ENCODE measurements around the gene ACAT2.
A peak's percentile ranks its signal among the peaks of the same experiment; 100 is the strongest.

ACAT2 gene

DNA sequence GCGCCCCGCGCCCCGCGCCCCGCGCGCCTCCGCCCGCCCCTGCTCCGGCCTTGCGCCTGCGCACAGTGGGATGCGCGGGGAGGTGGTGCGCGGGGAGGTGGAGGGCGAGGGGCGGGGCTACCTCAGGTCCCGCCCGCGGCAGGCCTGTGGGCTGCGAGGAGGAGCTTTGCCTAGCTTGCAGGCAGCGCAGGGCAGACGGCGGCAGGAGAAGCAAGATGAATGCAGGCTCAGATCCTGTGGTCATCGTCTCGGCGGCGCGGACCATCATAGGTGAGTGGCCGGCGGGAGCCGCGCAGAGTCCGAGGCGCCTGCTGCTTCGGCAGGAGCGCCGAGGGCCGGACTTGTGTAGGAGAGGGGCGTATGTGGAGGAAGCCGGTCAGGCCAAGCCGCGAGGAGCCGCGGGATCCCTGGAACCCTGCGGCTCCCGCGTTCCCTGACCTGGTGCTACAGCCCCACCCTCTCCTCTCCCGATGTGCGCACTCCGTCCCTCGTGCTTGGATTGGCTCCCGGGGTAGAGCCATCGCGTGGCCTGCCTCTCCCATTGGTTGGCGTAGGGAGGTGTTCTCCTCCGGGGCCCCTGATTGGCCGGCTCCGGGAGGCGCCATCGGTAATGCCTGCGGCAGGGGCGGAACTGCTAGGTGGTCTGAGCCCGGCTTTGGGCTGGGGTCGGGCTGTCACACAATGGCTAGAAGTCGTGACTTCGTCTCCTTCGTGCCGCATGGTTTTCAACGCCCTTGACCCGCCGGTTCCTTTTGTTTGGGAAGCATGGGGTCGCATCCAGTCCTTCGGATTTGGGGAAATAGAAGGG, at the start of gene ACAT2 (continued):
- TF ChIP-seq, protein P1, sequence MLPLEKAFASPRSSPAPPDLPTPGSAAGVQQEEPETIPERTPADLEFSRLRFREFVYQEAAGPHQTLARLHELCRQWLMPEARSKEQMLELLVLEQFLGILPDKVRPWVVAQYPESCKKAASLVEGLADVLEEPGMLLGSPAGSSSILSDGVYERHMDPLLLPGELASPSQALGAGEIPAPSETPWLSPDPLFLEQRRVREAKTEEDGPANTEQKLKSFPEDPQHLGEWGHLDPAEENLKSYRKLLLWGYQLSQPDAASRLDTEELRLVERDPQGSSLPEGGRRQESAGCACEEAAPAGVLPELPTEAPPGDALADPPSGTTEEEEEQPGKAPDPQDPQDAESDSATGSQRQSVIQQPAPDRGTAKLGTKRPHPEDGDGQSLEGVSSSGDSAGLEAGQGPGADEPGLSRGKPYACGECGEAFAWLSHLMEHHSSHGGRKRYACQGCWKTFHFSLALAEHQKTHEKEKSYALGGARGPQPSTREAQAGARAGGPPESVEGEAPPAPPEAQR (tag by site-specific recombination; IDR thresholded peaks at IDR 0.05) = 0 out of 2 replicates have a peak, but pooled peaks have one; percentile 70
- TF ChIP-seq SETDB1 (IDR thresholded peaks at IDR 0.05; ENCODE audit: insufficient read length, low read length) (no peak), ZBTB21 (tag by site-specific recombination; IDR thresholded peaks at IDR 0.05) (peak; percentile 44; the same call in 1 of the 2 replicates), ZNF677 (tag by site-specific recombination; IDR thresholded peaks at IDR 0.05) (no peak), ZNF37A (tag by site-specific recombination; IDR thresholded peaks at IDR 0.05) (no peak), ZNF416 (tag by site-specific recombination; IDR thresholded peaks at IDR 0.05) (no peak), ZNF19 (tag by site-specific recombination; IDR thresholded peaks at IDR 0.05; ENCODE audit: low read depth) (no peak), ZNF791 (tag by site-specific recombination; IDR thresholded peaks at IDR 0.05) (no peak), ZNF169 (tag by site-specific recombination; IDR thresholded peaks at IDR 0.05) (no peak), GLI2 (tag by site-specific recombination; IDR thresholded peaks at IDR 0.05; ENCODE audit: borderline replicate concordance, low read depth) (no peak), ZNF623 (tag by site-specific recombination; IDR thresholded peaks at IDR 0.05) (no peak), MZF1 (tag by site-specific recombination; IDR thresholded peaks at IDR 0.05; ENCODE audit: borderline replicate concordance) (no peak; the same call in 1 of the 2 replicates), ZNF324 (tag by site-specific recombination; IDR thresholded peaks at IDR 0.05) (peak; percentile 80; the same call in 1 of the 2 replicates), KLF7 (tag by site-specific recombination; IDR thresholded peaks at IDR 0.05; ENCODE audit: borderline replicate concordance) (peak; percentile 82), ZNF433 (tag by site-specific recombination; IDR thresholded peaks at IDR 0.05; ENCODE audit: low read depth) (no peak), ZNF202 (tag by site-specific recombination; IDR thresholded peaks at IDR 0.05; ENCODE audit: borderline replicate concordance) (no peak), ZNF510 (tag by site-specific recombination; IDR thresholded peaks at IDR 0.05; ENCODE audit: insufficient replicate concordance) (no peak), ZNF155 (tag by site-specific recombination; IDR thresholded peaks at IDR 0.05) (no peak), HOXD13 (CRISPR knock-in tag; IDR thresholded peaks at IDR 0.05; ENCODE audit: borderline replicate concordance) (no peak), ZNF768 (tag by site-specific recombination; IDR thresholded peaks at IDR 0.05) (no peak), BCL11A (tag by site-specific recombination; IDR thresholded peaks at IDR 0.05; ENCODE audit: low read depth) (peak; percentile 88), BCL11B (tag by site-specific recombination; IDR thresholded peaks at IDR 0.05; ENCODE audit: low read depth) (peak; percentile 92; the same call in 1 of the 2 replicates), ZNF629 (tag by site-specific recombination; IDR thresholded peaks at IDR 0.05) (peak; percentile 80), ZNF561 (tag by site-specific recombination; IDR thresholded peaks at IDR 0.05; ENCODE audit: borderline replicate concordance) (peak; percentile 45; the same call in 1 of the 2 replicates), KLF8 (tag by site-specific recombination; IDR thresholded peaks at IDR 0.05) (peak; percentile 89)
- TF ChIP-seq, protein P2, sequence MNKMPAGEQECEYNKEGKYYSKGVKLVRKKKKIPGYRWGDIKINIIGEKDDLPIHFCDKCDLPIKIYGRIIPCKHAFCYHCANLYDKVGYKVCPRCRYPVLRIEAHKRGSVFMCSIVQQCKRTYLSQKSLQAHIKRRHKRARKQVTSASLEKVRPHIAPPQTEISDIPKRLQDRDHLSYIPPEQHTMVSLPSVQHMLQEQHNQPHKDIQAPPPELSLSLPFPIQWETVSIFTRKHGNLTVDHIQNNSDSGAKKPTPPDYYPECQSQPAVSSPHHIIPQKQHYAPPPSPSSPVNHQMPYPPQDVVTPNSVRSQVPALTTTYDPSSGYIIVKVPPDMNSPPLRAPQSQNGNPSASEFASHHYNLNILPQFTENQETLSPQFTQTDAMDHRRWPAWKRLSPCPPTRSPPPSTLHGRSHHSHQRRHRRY (tag by site-specific recombination; IDR thresholded peaks at IDR 0.05) = no peak
- TF ChIP-seq, protein P3, sequence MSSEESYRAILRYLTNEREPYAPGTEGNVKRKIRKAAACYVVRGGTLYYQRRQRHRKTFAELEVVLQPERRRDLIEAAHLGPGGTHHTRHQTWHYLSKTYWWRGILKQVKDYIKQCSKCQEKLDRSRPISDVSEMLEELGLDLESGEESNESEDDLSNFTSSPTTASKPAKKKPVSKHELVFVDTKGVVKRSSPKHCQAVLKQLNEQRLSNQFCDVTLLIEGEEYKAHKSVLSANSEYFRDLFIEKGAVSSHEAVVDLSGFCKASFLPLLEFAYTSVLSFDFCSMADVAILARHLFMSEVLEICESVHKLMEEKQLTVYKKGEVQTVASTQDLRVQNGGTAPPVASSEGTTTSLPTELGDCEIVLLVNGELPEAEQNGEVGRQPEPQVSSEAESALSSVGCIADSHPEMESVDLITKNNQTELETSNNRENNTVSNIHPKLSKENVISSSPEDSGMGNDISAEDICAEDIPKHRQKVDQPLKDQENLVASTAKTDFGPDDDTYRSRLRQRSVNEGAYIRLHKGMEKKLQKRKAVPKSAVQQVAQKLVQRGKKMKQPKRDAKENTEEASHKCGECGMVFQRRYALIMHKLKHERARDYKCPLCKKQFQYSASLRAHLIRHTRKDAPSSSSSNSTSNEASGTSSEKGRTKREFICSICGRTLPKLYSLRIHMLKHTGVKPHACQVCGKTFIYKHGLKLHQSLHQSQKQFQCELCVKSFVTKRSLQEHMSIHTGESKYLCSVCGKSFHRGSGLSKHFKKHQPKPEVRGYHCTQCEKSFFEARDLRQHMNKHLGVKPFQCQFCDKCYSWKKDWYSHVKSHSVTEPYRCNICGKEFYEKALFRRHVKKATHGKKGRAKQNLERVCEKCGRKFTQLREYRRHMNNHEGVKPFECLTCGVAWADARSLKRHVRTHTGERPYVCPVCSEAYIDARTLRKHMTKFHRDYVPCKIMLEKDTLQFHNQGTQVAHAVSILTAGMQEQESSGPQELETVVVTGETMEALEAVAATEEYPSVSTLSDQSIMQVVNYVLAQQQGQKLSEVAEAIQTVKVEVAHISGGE (tag by site-specific recombination; conservative IDR thresholded peaks at IDR 0.05; ENCODE audit: low read depth) = no peak
- TF ChIP-seq, protein P4, sequence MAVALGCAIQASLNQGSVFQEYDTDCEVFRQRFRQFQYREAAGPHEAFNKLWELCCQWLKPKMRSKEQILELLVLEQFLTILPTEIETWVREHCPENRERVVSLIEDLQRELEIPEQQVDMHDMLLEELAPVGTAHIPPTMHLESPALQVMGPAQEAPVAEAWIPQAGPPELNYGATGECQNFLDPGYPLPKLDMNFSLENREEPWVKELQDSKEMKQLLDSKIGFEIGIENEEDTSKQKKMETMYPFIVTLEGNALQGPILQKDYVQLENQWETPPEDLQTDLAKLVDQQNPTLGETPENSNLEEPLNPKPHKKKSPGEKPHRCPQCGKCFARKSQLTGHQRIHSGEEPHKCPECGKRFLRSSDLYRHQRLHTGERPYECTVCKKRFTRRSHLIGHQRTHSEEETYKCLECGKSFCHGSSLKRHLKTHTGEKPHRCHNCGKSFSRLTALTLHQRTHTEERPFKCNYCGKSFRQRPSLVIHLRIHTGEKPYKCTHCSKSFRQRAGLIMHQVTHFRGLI (tag by site-specific recombination; IDR thresholded peaks at IDR 0.05) = no peak
- TF ChIP-seq, protein P5, sequence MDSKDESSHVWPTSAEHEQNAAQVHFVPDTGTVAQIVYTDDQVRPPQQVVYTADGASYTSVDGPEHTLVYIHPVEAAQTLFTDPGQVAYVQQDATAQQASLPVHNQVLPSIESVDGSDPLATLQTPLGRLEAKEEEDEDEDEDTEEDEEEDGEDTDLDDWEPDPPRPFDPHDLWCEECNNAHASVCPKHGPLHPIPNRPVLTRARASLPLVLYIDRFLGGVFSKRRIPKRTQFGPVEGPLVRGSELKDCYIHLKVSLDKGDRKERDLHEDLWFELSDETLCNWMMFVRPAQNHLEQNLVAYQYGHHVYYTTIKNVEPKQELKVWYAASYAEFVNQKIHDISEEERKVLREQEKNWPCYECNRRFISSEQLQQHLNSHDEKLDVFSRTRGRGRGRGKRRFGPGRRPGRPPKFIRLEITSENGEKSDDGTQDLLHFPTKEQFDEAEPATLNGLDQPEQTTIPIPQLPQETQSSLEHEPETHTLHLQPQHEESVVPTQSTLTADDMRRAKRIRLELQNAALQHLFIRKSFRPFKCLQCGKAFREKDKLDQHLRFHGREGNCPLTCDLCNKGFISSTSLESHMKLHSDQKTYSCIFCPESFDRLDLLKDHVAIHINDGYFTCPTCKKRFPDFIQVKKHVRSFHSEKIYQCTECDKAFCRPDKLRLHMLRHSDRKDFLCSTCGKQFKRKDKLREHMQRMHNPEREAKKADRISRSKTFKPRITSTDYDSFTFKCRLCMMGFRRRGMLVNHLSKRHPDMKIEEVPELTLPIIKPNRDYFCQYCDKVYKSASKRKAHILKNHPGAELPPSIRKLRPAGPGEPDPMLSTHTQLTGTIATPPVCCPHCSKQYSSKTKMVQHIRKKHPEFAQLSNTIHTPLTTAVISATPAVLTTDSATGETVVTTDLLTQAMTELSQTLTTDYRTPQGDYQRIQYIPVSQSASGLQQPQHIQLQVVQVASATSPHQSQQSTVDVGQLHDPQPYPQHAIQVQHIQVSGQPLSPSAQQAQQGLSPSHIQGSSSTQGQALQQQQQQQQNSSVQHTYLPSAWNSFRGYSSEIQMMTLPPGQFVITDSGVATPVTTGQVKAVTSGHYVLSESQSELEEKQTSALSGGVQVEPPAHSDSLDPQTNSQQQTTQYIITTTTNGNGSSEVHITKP (tag by site-specific recombination; IDR thresholded peaks at IDR 0.05) = peak; percentile 99
